AG04450 (cell line): Measurements from ENCODE around the gene OSBP2. TPM values are rescaled to one million over a fixed set of nuclear protein-coding genes. Genes with fewer than 3 reads are reported as not detected.
A peak's percentile ranks its signal among the peaks of the same experiment; 100 is the strongest.
"Not testable (repeated sequence)": the region's sequence is repeated elsewhere in the genome, so short reads cannot be mapped to it uniquely, and the experiment has no call there.

Experiments used
- CTCF ChIA-PET: fragments of 300-600, 350-600 bp; formaldehyde crosslinking; extraction: SDS; loops from one replicate; lab custom pipeline; 2022; ENCODE audit warnings: antibody characterized with exemption, inconsistent platforms; lab: Charles Lee
- POLR2A ChIA-PET: fragments of 350-600 bp; formaldehyde crosslinking; extraction: SDS; loops from one replicate; lab custom pipeline; 2021; ENCODE audit warnings: antibody characterized with exemption, inconsistent platforms; lab: Yijun Ruan, JAX
- DNase-seq: peaks from one replicate; pipeline ENCODE4 v3.0.0-alpha.2; 2011; ENCODE audit warnings: low read depth, low spot score
- H3K27ac ChIP-seq: one replicate; pipeline ENCODE4 v1.5.1; 2012; ENCODE audit warnings: low read depth, low read length, control low read depth
- H3K27me3 ChIP-seq: one replicate; pipeline ENCODE4 v1.6.0; 2012; ENCODE audit warnings: low read length; ENCODE audit not compliant: control insufficient read depth, insufficient read depth
- H3K4me3 ChIP-seq: 2 replicates; pipeline ENCODE4 v1.5.1; 2011; ENCODE audit warnings: mild to moderate bottlenecking, low read depth, low read length, control low read depth
- H3K9me3 ChIP-seq: 2 replicates; pipeline ENCODE4 v1.5.1; 2012; ENCODE audit warnings: low read length; ENCODE audit not compliant: control insufficient read depth, insufficient read depth
- CTCF ChIP-seq: IDR thresholded peaks from 2 replicates; pipeline ENCODE4 v1.5.1; 2011; ENCODE audit warnings: low read depth, low read length, control low read depth, inconsistent platforms
- polyA plus RNA-seq: library from polyadenylated mRNA; depleted of rRNA; stranded (reverse); fragments of >200 nt; gene quantifications from 2 replicates; pipeline ENCODE4 v1.2.3, GENCODE V29; 2011

OSBP2 gene
- polyA plus RNA-seq, 1 experiment = 1.8 TPM

- H3K9me3 ChIP-seq = peaks cover 3% of the 10 kb centered on the region; the same call in 1 of the 2 replicates
- no peak overlapping the region for H3K27ac ChIP-seq
- POLR2A ChIA-PET = no interaction called here
- peak; percentile 20 for DNase-seq
- no peak overlapping the region for H3K4me3 ChIP-seq
- CTCF ChIA-PET = no interaction called here
- no peaks in the 10 kb centered on the region for H3K27me3 ChIP-seq
- no peak for TF ChIP-seq CTCF
These were observed 38.5 kb downstream of the OSBP2 start for GRCh38 chr22:30733181-30733631.

- H3K4me3 ChIP-seq, H3K27me3 ChIP-seq, H3K9me3 ChIP-seq, H3K27ac ChIP-seq, DNase-seq, POLR2A ChIA-PET, CTCF ChIA-PET: not testable (repeated sequence)
These were observed 45.3 kb downstream of the OSBP2 start for GRCh38 chr22:30740007-30740406.

- CTCF ChIA-PET = interaction anchor here (4.2 kb wide), 1 partner anchor 106 kb away, joined by 15 read pairs; no protein-coding TSS in a partner anchor
- POLR2A ChIA-PET, H3K27ac ChIP-seq, H3K4me3 ChIP-seq, DNase-seq, H3K27me3 ChIP-seq, H3K9me3 ChIP-seq: not testable (repeated sequence)
These were observed 45.8 kb downstream of the OSBP2 start for GRCh38 chr22:30740511-30740910.

- TF ChIP-seq CTCF = no peak
- Histone ChIP-seq H3K9me3 (no peaks in the 10 kb centered on the region), H3K27me3 (no peaks in the 10 kb centered on the region), H3K27ac (no peak overlapping the region), H3K4me3 (no peak overlapping the region)
- no peak for DNase-seq
- CTCF ChIA-PET = interaction anchor here (1.0 to 4.2 kb wide), 2 partner anchors 12 to 108 kb away, joined by 5 to 15 read pairs; no protein-coding TSS in a partner anchor
- POLR2A ChIA-PET = interaction anchor here (0.6 kb wide), 1 partner anchor 35 kb away, joined by 6 read pairs; no protein-coding TSS in a partner anchor
These were observed 47.9 kb downstream of the OSBP2 start for GRCh38 chr22:30742291-30743256.

GRCh38 chr22:30743257-30744020, 48.8 kb downstream of the OSBP2 start:
- TF ChIP-seq CTCF = no peak
- Histone ChIP-seq H3K4me3 (no peak overlapping the region), H3K27ac (no peak overlapping the region), H3K9me3 (no peaks in the 10 kb centered on the region), H3K27me3 (no peaks in the 10 kb centered on the region)
- ChIA-PET POLR2A (interaction anchor here (0.6 kb wide), 1 partner anchor 36 kb away, joined by 6 read pairs; no protein-coding TSS in a partner anchor), CTCF (interaction anchor here (1.0 to 4.2 kb wide), 2 partner anchors 12 to 109 kb away, joined by 5 to 15 read pairs; no protein-coding TSS in a partner anchor)
- no peak for DNase-seq
